Vagina (tissue), 2 donors: ENCODE results near the gene MYCN.

Experiments
- POLR2A ChIP-seq, 2 donors: fragments of 450-650 bp; IDR thresholded peaks; one replicate each; pipeline ENCODE4 v1.6.1; 2017; ENCODE audit warnings: antibody characterized with exemption in 2 of 2, mild to moderate bottlenecking in 2 of 2, moderate library complexity in 2 of 2
- POLR2AphosphoS5 ChIP-seq, 2 donors: sonication (generic); formaldehyde crosslinking; IDR thresholded peaks; one replicate each; pipeline ENCODE4 v1.9.0; 2017; ENCODE audit warnings: antibody characterized with exemption in 2 of 2, mild to moderate bottlenecking in 2 of 2, low read depth in 1 of 2; ENCODE audit not compliant: insufficient read depth in 1 of 2

DNA sequence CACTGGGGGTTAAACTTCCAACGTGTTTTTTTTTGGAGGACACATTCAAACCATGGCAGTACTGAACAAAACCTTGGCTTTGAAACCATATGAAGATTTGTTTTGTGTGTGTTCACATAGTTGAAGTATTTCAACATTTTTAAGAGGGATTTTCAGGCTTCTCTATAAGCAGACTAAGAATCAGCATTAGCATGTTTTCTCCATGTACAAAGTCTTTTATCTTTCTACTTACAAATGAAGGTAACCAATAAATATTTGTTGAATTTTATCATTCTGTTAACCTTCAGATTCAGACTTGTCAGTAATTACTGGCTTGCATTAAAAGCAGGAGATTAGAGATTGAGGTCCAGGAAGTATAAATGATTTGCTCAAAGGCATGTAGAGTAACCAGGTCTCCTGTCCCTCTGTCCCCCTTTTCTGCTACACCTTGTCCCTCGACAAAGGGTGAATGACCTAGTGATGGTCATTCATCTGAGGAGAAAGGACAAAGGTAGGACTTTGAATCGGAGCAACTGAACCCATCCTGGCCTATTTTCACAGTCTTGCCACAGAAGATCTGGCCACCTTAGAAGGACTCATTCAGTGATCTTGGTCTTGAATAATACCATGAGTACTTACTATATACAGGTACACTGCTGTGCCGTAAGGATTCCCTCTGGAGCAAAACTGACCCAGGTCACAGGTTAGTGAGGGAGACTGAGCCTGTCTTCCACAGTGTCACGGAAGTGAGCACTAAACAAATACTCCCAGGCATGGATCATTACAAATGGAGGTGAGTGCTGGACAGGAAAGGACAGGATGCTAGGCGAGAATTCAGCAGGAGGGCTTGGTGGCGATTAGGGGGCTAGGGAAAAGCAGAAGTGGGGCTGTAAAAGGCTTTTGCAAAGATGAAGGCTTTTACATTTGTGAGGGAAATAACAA lies 2.2 kb upstream of the MYCN start:
- TF ChIP-seq POLR2AphosphoS5 (IDR thresholded peaks at IDR 0.05; ENCODE audit: insufficient read depth in 1 of 2, low read depth in 1 of 2) (no peak), POLR2A (IDR thresholded peaks at IDR 0.05) (no peak)
